Left cardiac atrium (tissue), 4 donors: ENCODE results near the gene EFCAB5. TPM values are rescaled to one million over a fixed set of nuclear protein-coding genes. Genes with fewer than 3 reads are reported as not detected.
A peak's percentile ranks its signal among the peaks of the same experiment; 100 is the strongest.
"Not testable (repeated sequence)": the region's sequence is repeated elsewhere in the genome, so short reads cannot be mapped to it uniquely, and the experiment has no call there.

Experiments
- ATAC-seq, 2 donors: fragments of 200-7000 bp; cut with Tn5 transposase; one replicate each; pipeline ENCODE4 v1.9.1; 2020; ENCODE audit warnings: mild to moderate bottlenecking in 2 of 2, moderate library complexity in 2 of 2
- DNase-seq: peaks from one replicate; pipeline ENCODE4 v3.0.0-alpha.2; 2020
- intact Hi-C, 2 donors: fragments of 100-400 bp; cut with DNase I; formaldehyde crosslinking; loops; one replicate each; pipeline versions ENCODE4 v1.14.1 to v1.15.1; 2022 to 2023
- total RNA-seq, 2 donors: library from RNA; stranded (reverse); fragmentation: NEBNext Ultra II Directional; extraction: Animal tissue kit (Norgen Biotek cat#: 25700); gene quantifications; one replicate each; pipeline ENCODE4 v1.2.1, GENCODE V29; 2021
- donor health status: DM: no; HTN: yes; CAD: no.
- donor health status: DM: no; HTN: yes; CAD: no; lungs with severe emphysema.
- donor health status: DM: yes; HTN: yes; CAD: no.
- donor health status: Dilated cardiomyopathy.

Gene EFCAB5
- total RNA-seq, 2 donors from 2014 or later: 0.09 TPM; not detected in 1

GRCh38 chr17:30074730-30075129 is 133.3 kb downstream of the EFCAB5 start:
- DNase-seq (no peak), ATAC-seq (no peak)
- intact Hi-C loops: no loop called here

- ATAC-seq (no peak), DNase-seq (no peak)
- intact Hi-C loops: no loop called here
Measured at GRCh38 chr17:30082773-30083172, 141.3 kb downstream of the EFCAB5 start.

- DNase-seq (no peak), ATAC-seq (no peak)
- intact Hi-C loops: no loop called here
Measured at GRCh38 chr17:30084788-30085187, 143.4 kb downstream of the EFCAB5 start.

- no peak for ATAC-seq
- no peak for DNase-seq
- intact Hi-C loops: no loop called here
Measured at GRCh38 chr17:30086896-30087295, 145.5 kb downstream of the EFCAB5 start.

- intact Hi-C loops, ATAC-seq, DNase-seq: not testable (repeated sequence)
Measured at GRCh38 chr17:30087431-30087830, 146.0 kb downstream of the EFCAB5 start.

- ATAC-seq (no peak), DNase-seq (no peak)
- intact Hi-C loops: loop anchor here in 1 of 2 donors (10.0 kb wide), 2 partner anchors 66 to 286 kb away; no protein-coding TSS in a partner anchor
Measured at GRCh38 chr17:30091121-30091670, 149.8 kb downstream of the EFCAB5 start.

- intact Hi-C loops: loop anchor here in 1 of 2 donors (10.0 kb wide), 2 partner anchors 67 to 287 kb away; no protein-coding TSS in a partner anchor
- no peak for DNase-seq
- ATAC-seq: no peak
Measured at GRCh38 chr17:30091771-30092170, 150.3 kb downstream of the EFCAB5 start.

GRCh38 chr17:30092886-30093285 is 151.5 kb downstream of the EFCAB5 start:
- no peak for ATAC-seq
- no peak for DNase-seq
- intact Hi-C loops: loop anchor here in 1 of 2 donors (10.0 kb wide), 2 partner anchors 68 to 288 kb away; no protein-coding TSS in a partner anchor

GRCh38 chr17:30093463-30094147 is 152.2 kb downstream of the EFCAB5 start:
- DNase-seq (no peak), ATAC-seq (peak; percentile 72 to 74)
- intact Hi-C loops: loop anchor here in 1 of 2 donors (10.0 kb wide), 2 partner anchors 69 to 289 kb away; no protein-coding TSS in a partner anchor

- ATAC-seq (peak in 1 of 2 donors; percentile 71), DNase-seq (no peak)
- intact Hi-C loops: loop anchor here in 1 of 2 donors (10.0 kb wide), 2 partner anchors 71 to 291 kb away; no protein-coding TSS in a partner anchor
Measured at GRCh38 chr17:30095507-30096244, 154.2 kb downstream of the EFCAB5 start.

- ATAC-seq (no peak), DNase-seq (no peak)
- intact Hi-C loops: loop anchor here in 1 of 2 donors (5.0 kb wide), 1 partner anchor 175 kb away; no protein-coding TSS in a partner anchor
Measured at GRCh38 chr17:30101686-30102390, 160.4 kb downstream of the EFCAB5 start.

GRCh38 chr17:30103921-30104320 is 162.5 kb downstream of the EFCAB5 start:
- DNase-seq (no peak), ATAC-seq (no peak)
- intact Hi-C loops: loop anchor here in 1 of 2 donors (5.0 kb wide), 1 partner anchor 173 kb away; no protein-coding TSS in a partner anchor

GRCh38 chr17:30104575-30105339 is 163.3 kb downstream of the EFCAB5 start:
- peak; percentile 97 to 99 for ATAC-seq
- intact Hi-C loops: loop anchor here in 1 of 2 donors (5.0 kb wide), 1 partner anchor 173 kb away; no protein-coding TSS in a partner anchor
- DNase-seq: peak; percentile 82

GRCh38 chr17:30112794-30113193 is 171.4 kb downstream of the EFCAB5 start:
- intact Hi-C loops: no loop called here
- ATAC-seq (no peak), DNase-seq (no peak)

- intact Hi-C loops: no loop called here
- DNase-seq (no peak), ATAC-seq (no peak)
Measured at GRCh38 chr17:30113213-30113612, 171.8 kb downstream of the EFCAB5 start.

- no peak for ATAC-seq
- no peak for DNase-seq
- intact Hi-C loops: loop anchor here in 1 of 2 donors (5.0 kb wide), 1 partner anchor 261 kb away; the partner anchor contains the start of gene CPD
Measured at GRCh38 chr17:30116345-30116660, 174.9 kb downstream of the EFCAB5 start.

- DNase-seq (peak; percentile 96), ATAC-seq (peak; percentile 99)
- intact Hi-C loops: loop anchor here in 1 of 2 donors (5.0 kb wide), 1 partner anchor 260 kb away; the partner anchor contains the start of gene CPD
Measured at GRCh38 chr17:30116661-30117551, 175.5 kb downstream of the EFCAB5 start, which contains the start of gene NSRP1. TSS of gene NSRP1 (plus strand) at chr17:30116816. CDS start at chr17:30116844, 28 bp downstream.
